Glutamatergic neuron (in vitro differentiated cells): ENCODE results near the gene C1QL2. TPM values are rescaled to one million over a fixed set of nuclear protein-coding genes. Genes with fewer than 3 reads are reported as not detected.

Source experiments
- DNase-seq: peaks from one replicate; pipeline ENCODE4 v3.0.0; 2022
- H3K27ac Mint-ChIP-seq: one replicate; pipeline ENCODE4 v1.8.0; 2020; ENCODE audit warnings: mild to moderate bottlenecking, mixed read lengths, inconsistent platforms; ENCODE audit not compliant: unreplicated experiment
- H3K27me3 Mint-ChIP-seq: one replicate; pipeline ENCODE4 v1.8.0; 2020; ENCODE audit warnings: mild to moderate bottlenecking, moderate library complexity, mixed read lengths, inconsistent platforms; ENCODE audit not compliant: unreplicated experiment
- H3K36me3 Mint-ChIP-seq: one replicate; pipeline ENCODE4 v1.8.0; 2020; ENCODE audit warnings: mild to moderate bottlenecking, mixed read lengths, inconsistent platforms; ENCODE audit not compliant: unreplicated experiment
- H3K4me1 Mint-ChIP-seq: one replicate; pipeline ENCODE4 v1.8.0; 2020; ENCODE audit warnings: mild to moderate bottlenecking, low read depth, mixed read lengths, inconsistent platforms; ENCODE audit not compliant: unreplicated experiment
- H3K4me3 Mint-ChIP-seq: one replicate; pipeline ENCODE4 v1.8.0; 2020; ENCODE audit warnings: mild to moderate bottlenecking, mixed read lengths, inconsistent platforms; ENCODE audit not compliant: unreplicated experiment
- H3K9me3 Mint-ChIP-seq: one replicate; pipeline ENCODE4 v1.8.0; 2020; ENCODE audit warnings: mild to moderate bottlenecking, moderate library complexity, mixed read lengths, inconsistent platforms; ENCODE audit not compliant: unreplicated experiment
- CTCF ChIP-seq: fragments of 200-600 bp; sonication (generic); IDR thresholded peaks from one replicate; pipeline ENCODE4 v1.5.0; 2021; ENCODE audit not compliant: partially characterized antibody, unreplicated experiment
- total RNA-seq: library from RNA; stranded (reverse); fragmentation: NEBNext Ultra II Directional; extraction: Animal tissue kit (Norgen Biotek cat#: 25700); gene quantifications from one replicate; pipeline ENCODE4 v1.2.1, GENCODE V29; 2021; ENCODE audit not compliant: unreplicated experiment

C1QL2 gene
- total RNA-seq, 1 donor from 2014 or later = not detected

DNA sequence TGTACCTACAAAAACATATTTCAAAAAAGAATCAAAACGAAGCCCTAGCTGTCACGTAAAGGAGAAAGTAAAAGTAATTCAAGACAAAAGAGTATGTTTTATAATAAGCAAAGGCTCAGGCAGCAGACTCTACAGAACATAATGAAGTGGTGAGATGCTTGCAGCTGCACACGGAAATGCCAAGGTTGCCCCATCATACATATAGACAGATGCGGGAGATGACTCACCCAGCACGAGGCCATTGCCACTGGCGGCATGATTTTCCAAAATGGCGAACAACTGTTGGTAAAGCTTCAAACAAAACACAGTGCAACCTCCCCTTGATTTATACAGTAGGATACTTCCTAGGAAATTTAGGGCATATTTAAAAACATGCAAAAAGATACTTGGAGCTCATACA, 26.0 kb upstream of the C1QL2 start:
- no peaks in the 10 kb centered on the region for H3K36me3 Mint-ChIP-seq
- H3K27ac Mint-ChIP-seq = no peak overlapping the region
- H3K4me3 Mint-ChIP-seq = no peak overlapping the region
- peaks cover 2% of the 10 kb centered on the region for H3K27me3 Mint-ChIP-seq
- H3K9me3 Mint-ChIP-seq = no peaks in the 10 kb centered on the region
- DNase-seq = no peak
- TF ChIP-seq CTCF = no peak
- no peaks in the 10 kb centered on the region for H3K4me1 Mint-ChIP-seq

DNA sequence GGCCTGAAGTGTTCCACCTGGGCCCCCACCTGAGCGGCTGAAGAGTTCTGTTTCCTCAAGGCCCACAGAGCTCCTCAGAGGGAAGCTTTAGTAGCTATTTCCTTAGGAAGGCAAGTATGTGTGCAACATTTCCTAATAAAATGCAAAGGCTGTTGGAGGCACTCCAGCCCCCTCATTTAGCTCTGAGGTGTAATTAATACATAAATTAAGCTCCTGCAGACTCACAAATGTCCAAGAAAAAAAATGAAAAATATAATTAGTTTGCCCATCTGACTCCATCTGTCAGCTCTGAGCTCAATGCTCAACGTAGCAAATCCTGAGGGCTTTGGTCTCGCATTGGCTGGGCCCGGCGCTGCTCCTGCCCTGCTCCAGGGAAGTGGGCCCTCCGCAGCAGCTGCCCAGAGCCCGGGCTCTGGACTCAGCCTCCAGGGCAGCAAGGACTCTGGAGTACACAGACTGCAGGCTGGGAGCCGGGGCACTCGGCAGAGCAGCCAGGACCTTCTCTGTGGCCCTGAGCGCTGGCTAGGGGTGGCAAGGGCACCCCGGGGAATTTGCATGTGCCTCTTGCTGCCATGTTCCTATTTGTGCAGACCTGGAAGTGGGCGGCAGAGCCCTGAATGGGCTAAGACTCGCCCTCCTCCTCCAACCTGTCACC, 23.4 kb upstream of the C1QL2 start:
- H3K4me1 Mint-ChIP-seq = no peaks in the 10 kb centered on the region
- H3K9me3 Mint-ChIP-seq = no peaks in the 10 kb centered on the region
- H3K27ac Mint-ChIP-seq = no peak overlapping the region
- no peak overlapping the region for H3K4me3 Mint-ChIP-seq
- H3K36me3 Mint-ChIP-seq = no peaks in the 10 kb centered on the region
- peaks cover 2% of the 10 kb centered on the region for H3K27me3 Mint-ChIP-seq
- TF ChIP-seq CTCF = no peak
- no peak for DNase-seq

DNA sequence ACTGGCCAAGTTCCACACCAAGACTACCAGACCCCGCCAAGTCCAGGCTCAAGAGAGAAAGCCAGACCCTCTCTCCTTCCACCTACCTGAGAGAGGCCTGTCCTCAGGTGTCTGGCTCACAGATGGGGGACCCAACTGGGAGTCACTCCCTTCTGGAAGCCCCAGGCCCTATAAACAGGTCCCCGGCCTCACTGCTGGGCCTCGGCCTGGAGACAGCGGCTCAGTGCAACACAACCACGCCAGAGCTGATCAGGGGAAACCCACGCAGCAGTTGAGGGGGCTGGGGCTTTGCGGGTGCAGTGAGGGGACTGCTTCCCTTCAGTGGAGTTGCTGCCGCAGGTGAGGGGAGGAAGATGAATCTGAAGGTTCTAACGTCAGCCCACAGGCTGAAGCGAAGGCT, 22.8 kb upstream of the C1QL2 start:
- H3K9me3 Mint-ChIP-seq = no peaks in the 10 kb centered on the region
- no peak overlapping the region for H3K27ac Mint-ChIP-seq
- no peak overlapping the region for H3K4me3 Mint-ChIP-seq
- no peaks in the 10 kb centered on the region for H3K4me1 Mint-ChIP-seq
- TF ChIP-seq CTCF = no peak
- H3K27me3 Mint-ChIP-seq = peaks cover 2% of the 10 kb centered on the region
- no peaks in the 10 kb centered on the region for H3K36me3 Mint-ChIP-seq
- DNase-seq = no peak

DNA sequence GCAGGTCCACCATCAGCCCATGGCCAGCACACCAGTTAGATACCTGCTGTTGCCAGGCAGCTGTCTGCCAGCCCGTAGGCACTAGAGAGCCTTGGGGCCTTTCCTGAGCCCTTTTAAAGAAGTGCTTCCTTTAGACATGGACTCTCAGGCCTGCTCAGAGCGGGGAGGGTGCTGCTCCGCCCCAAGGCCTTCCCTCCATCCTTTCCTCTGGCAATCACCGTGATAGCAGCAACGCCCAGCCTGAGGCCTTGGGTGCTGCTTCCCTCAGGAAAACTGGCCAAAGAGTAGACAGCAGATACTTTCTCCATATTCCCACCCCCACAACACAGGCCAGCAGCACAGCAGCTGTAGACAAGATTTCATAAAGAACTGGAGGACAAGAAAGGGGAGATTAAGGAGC, 22.3 kb upstream of the C1QL2 start:
- no peaks in the 10 kb centered on the region for H3K9me3 Mint-ChIP-seq
- H3K4me1 Mint-ChIP-seq = no peaks in the 10 kb centered on the region
- TF ChIP-seq CTCF = no peak
- H3K4me3 Mint-ChIP-seq = no peak overlapping the region
- no peak overlapping the region for H3K27ac Mint-ChIP-seq
- peaks cover 2% of the 10 kb centered on the region for H3K27me3 Mint-ChIP-seq
- DNase-seq = no peak
- no peaks in the 10 kb centered on the region for H3K36me3 Mint-ChIP-seq

GRCh38 chr2:119179991-119180390, 21.4 kb upstream of the C1QL2 start:
- H3K4me3 Mint-ChIP-seq = no peak overlapping the region
- no peak overlapping the region for H3K27ac Mint-ChIP-seq
- H3K27me3 Mint-ChIP-seq = peaks cover 2% of the 10 kb centered on the region
- no peaks in the 10 kb centered on the region for H3K9me3 Mint-ChIP-seq
- DNase-seq = no peak
- no peak for TF ChIP-seq CTCF
- H3K36me3 Mint-ChIP-seq = no peaks in the 10 kb centered on the region
- H3K4me1 Mint-ChIP-seq = no peaks in the 10 kb centered on the region
